HepG2 (cell line): ENCODE measurements around the gene CAP2. TPM values are rescaled to one million over a fixed set of nuclear protein-coding genes. Genes with fewer than 3 reads are reported as not detected.
A peak's percentile ranks its signal among the peaks of the same experiment; 100 is the strongest.

Experiments used
- CC2D1A ChIP-seq: sonication (generic); formaldehyde crosslinking; IDR thresholded peaks from 2 replicates; pipeline ENCODE4 v1.8.1; 2023; ENCODE audit warnings: mild to moderate bottlenecking, missing genetic modification reagents
- MBD4 ChIP-seq: IDR thresholded peaks from 2 replicates; pipeline ENCODE4 v1.6.1; 2012; ENCODE audit warnings: low read length, inconsistent platforms, borderline replicate concordance
- MLX ChIP-seq: IDR thresholded peaks from 2 replicates; pipeline ENCODE4 v1.6.1; 2016
- REST ChIP-seq, 2 experiments: IDR thresholded peaks; 2 replicates each; pipeline ENCODE4 v1.6.1; 2011 to 2012; ENCODE audit warnings: low read length in 2 of 2, borderline replicate concordance in 1 of 2, low read depth in 1 of 2, mild to moderate bottlenecking in 1 of 2, moderate library complexity in 1 of 2
- SIN3A ChIP-seq: IDR thresholded peaks from 2 replicates; pipeline ENCODE4 v1.6.1; 2011; ENCODE audit warnings: low read depth, mild to moderate bottlenecking, control low read depth, low read length, borderline replicate concordance
- ZNF205 ChIP-seq: IDR thresholded peaks from 2 replicates; pipeline ENCODE4 v1.6.1; 2018; ENCODE audit warnings: missing biosample characterization, missing genetic modification reagents
- ZNF460 ChIP-seq: sonication (generic); formaldehyde crosslinking; IDR thresholded peaks from 2 replicates; pipeline ENCODE4 v1.5.1; 2020; ENCODE audit warnings: missing genetic modification reagents, mild to moderate bottlenecking, borderline replicate concordance
- ZNF580 ChIP-seq: IDR thresholded peaks from 2 replicates; pipeline ENCODE4 v1.6.1; 2016; ENCODE audit warnings: low read depth, borderline replicate concordance
- ZNF616 ChIP-seq: sonication (generic); formaldehyde crosslinking; IDR thresholded peaks from 2 replicates; pipeline ENCODE4 v1.5.0; 2020; ENCODE audit warnings: low read depth, mild to moderate bottlenecking, missing genetic modification reagents
- polyA plus RNA-seq, 8 experiments: library from polyadenylated mRNA; depleted of rRNA in 3 of 8; stranded (reverse) in 7 of 8; unstranded in 1 of 8; fragments of >200 nt; fragmentation: Illumina TruSeq in 4 of 8; extraction: Trizol in 4 of 8; gene quantifications; 2 replicates each; pipeline versions ENCODE4 v1.2.1 to v1.2.3, GENCODE V29; 2011 to 2016; ENCODE audit warnings: low read depth in 4 of 8, missing spikeins in 1 of 8, mixed read lengths in 1 of 8; ENCODE audit not compliant: insufficient read depth in 1 of 8
- total RNA-seq, 5 experiments: library from RNA; depleted of rRNA; stranded (reverse); fragments of >200 nt; fragmentation: Illumina TruSeq; extraction: Trizol; gene quantifications; 2 replicates each; pipeline ENCODE4 v1.2.3, GENCODE V29; 2016; ENCODE audit warnings: low read depth in 1 of 5

The CAP2 gene
- total and polyA plus RNA-seq, 2 of the 13 experiments (the other 11 are each of a cell fraction or from before 2014, with no cell fraction given), result 7.9 to 53.1 TPM

GRCh38 chr6:17599877-17600526 is 206.6 kb downstream of the CAP2 start, which contains the start of gene FAM8A1 (continued):
- TF ChIP-seq REST (IDR thresholded peaks at IDR 0.05; ENCODE audit: borderline replicate concordance in 1 of 2, low read depth in 1 of 2, low read length in 2 of 2), result peak in 1 of 2 experiments; percentile 50; a peak in 1 of 4 replicates
- TF ChIP-seq ZNF616 (CRISPR knock-in tag), result peak; percentile 72; the same call in 1 of the 2 replicates
- TF ChIP-seq ZNF460 (CRISPR knock-in tag), result peak; percentile 24; the same call in 1 of the 2 replicates
- TF ChIP-seq MBD4, result no peak
- peak; percentile 84; the same call in 1 of the 2 replicates for TF ChIP-seq ZNF580
- TF ChIP-seq CC2D1A (CRISPR knock-in tag), result no peak
- peak; percentile 85 for TF ChIP-seq ZNF205 (CRISPR knock-in tag)
- TF ChIP-seq SIN3A, result peak; percentile 83; the same call in 1 of the 2 replicates
- peak; percentile 69; the same call in 1 of the 2 replicates for TF ChIP-seq MLX (CRISPR knock-in tag)
- TF ChIP-seq, all 625 proteins: peak for 283
